GM21447 (cell line): ENCODE results near the gene SDSL.

Experiments used
- ATAC-seq: cut with Tn5 transposase; IDR thresholded peaks from one replicate; pipeline ENCODE4 v1.9.1; 2021; ENCODE audit not compliant: unreplicated experiment

The SDSL gene

DNA sequence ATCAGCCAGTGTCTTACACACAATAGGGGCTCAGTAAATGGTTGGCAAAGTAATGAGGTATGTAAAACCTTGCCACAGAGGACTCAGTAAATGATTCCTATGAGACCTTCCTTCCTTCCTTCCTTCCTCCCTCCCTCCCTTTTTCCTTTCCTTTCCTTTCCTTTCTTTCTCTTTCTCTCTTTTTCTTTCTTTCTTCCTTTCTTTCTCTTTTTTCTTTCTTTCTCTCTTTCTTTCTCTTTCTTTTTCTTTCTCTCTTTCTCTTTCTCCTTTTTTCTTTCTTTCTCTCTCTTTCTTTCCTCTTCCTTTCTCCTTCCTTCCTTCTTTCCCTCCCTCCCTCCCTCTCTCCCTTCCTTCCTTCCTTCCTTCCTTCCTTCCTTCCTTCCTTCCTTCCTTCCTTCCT, 26.0 kb upstream of the SDSL start:
- ATAC-seq, result no peak

DNA sequence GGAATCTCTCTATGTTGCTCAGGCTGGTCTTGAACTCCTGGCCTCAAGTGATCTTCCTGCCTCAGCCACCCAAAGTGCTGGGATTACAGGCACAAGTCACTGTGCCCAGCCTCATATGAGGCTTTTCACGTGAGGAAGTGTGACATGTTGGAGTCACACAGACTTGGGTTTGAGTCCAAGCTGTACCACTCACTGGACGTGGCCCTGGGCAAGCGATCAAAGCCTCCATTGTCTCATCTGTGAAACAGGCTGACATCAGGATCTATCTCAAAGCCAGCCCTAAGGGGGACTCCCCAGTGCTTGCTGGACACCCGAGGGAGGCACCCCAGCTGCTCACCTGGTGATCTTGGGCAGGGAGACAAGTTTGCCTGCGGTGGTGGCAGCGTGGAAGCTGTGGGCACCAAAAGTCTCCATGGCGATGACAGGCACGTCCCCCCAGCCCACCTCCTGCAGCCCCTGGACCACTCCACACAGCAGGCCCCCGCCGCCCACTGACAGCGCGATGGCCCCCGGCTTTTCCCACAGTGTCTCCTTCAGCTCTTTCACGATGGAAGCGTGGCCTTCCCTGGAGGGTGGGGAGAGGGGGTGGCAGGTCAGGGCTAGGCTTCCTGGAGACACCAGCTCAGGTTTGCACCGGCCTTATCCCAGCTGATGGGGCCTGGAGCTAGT, 25.2 kb upstream of the SDSL start:
- no peak for ATAC-seq

DNA sequence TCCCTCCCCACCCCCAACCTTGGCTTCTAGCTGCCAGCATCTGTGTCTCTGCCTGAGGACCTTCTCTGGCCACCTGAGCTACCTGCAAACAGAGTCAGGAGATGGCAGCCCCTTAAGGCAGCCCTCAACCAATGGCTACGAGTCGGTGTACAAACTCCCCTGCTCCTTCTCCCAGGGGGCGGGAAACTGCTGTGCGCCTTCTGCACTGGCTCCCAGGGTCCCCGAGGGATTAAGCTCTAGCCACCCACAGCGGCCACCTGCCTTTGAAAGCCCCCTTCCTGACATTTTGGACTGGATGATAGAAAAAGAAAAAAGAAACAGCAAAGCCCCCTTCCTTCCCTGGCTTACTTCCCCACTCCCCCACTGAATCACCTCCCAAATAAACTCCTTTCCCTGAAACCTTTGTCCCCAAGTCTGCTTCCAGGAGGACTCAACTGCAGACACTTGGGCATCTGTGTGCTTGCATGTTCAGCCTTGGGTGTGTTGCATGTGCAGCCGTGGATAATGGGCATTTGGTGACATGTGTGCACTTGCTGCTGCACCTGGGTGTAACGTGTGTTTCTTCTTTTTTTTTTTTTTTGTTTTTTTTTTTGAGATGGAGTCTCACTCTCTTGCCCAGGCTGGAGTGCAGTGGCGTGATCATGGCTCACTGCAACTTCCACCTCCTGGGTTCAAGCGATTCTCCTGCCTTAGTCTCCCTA, 24.5 kb upstream of the SDSL start:
- no peak for ATAC-seq

DNA sequence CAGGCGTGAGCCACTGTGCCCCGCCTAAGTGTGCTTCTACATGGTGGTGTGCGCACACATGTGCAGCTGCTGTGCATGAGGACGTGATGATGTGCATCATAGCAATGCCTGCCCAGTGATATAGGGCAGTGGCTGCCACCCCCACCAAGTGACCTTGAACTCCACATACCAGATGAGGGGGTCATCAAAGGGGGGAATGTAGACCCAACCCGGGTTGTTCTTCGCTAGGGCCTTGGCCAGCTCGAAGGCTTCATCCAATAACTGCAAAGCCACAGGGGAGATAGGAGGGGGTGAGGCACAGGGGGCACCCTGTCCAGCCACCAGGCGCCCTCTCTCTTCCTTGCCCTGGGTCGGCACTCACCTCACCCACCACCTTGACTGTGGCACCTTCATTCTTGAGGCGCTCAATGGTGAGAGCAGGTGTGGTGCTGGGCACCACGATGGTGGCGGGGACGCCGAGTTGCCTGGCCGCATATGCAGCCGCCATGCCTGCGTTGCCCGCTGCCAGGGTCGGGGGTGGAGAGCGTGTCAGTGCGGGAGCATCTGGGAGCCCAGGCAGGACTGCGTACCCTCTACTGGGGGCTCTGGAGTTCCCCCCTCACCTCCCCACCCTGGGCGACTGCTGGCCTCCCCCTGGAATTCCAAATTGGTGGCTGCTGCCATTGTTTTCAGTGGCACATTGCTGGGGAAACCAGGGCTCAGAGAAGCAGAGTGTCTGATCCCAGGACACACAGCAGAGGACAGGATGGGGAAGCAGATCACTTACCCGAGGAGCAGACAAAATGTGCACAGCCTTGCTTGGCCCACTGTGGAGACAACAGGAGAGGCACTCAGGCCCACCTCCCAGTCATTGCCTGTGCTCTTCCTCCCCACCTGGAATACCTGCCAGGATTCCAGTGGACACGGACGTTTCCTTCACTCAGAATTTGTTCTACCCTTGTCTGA, 23.6 kb upstream of the SDSL start:
- no peak for ATAC-seq

DNA sequence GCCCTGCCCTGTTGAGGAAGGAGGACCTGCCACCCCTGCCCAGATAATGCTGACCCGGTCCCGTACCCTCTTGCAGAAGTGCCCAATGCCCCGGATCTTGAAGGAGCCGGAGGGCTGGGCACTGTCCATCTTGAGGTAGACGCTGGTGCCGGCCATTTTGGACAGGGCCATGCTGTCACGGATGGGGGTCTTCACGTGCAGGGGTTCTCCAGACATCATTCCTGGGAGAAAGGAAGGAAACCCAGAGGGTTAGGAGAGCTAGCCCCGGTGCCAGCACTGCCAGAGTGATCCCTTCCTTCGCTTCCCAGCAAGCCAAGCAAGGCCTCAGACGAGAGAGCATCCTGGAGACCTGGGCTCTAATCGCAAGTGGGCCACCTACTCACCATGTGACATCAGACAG, 22.7 kb upstream of the SDSL start:
- no peak for ATAC-seq

DNA sequence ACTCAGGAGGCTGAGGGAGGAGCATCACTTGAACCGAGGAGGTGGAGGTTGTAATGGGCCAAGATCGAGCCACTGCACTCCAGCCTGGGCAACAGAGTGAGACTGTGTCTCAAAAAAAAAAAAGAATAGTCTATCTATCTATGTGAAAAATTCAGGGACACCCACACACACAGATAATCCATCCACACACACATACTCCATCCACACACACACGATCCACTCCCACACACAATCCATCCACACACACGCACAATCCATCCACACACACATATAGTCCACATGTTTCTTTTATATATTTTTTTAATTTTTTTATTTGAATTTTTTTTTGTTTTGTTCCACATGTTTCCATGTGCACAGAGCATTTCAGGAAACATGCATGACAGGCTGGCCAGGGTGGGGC, 21.8 kb upstream of the SDSL start:
- ATAC-seq, result no peak

DNA sequence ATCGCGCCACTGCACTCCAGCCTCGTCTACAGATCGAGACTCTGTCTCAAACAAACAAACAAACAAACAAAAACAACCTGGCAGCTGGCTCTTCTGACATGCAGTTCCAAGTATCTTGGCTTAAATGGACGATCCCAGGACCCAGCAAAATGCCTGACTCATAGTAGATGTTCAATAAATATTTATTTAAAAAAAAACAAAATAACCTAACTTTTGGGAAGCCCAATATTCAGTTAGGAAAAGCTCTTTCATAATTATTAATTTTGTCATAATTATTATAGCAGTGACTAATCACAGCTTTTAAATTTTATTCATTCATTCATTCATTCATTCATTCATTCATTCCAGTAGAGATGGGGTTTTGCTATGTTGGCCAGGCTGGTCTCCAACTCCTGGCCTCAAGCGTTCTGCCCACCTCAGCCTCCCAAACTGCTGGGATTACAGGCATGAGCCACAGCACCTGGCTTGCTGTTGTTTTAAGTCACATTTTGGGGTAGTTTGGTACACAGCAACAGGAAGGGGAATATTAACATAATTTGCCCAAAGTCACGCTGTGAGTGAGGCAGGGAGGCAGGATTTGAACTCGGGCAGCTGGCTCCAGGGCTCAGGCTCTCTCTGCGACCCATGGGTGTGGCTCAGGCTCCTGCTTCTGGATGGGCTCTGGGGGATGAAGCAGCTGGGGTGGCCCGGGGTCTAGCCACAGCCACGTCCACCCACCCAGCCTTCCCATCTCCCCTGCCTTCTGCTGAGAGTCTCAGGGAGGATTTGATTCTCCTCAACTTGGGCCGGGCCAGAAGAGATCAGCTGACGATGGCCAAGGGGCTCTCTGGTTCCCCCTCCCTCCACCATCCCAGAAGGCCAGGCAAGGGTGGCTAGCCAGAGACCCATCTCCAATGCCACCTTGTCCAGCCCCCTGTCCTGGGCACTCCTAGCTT, 20.8 kb upstream of the SDSL start:
- ATAC-seq, result no peak

DNA sequence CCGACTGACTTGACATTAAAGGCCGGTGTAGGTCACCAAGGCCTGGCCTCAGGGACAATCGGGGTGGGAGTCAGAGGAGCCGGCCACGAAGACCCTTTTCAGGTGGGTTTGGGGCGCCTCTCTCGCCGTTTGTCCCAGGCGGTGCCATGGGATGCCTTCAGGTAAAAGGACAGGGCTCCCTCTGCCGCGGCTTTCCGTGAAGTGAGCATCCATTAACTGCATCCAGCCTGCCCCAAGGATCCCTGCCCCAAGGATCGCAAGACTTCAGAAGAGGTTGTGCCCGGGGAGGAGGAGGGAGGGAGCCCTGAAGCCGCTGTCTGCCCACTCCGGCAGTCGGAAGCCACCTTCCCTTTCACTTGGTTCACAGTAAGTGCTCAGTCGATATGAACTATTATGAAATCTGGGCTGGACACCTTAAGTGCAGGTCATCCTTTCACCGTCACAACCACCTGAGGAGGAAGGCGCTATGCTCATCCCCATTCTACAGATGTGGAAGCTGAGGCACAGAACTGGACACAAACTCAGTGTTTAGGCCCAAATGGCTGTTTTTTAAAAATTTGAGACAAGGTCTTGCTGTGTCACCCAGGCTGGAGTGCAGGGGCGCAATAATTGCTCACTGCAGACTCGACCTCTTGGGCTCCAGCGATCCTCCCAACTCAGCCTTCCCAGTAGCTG, 19.5 kb upstream of the SDSL start:
- ATAC-seq, result no peak

DNA sequence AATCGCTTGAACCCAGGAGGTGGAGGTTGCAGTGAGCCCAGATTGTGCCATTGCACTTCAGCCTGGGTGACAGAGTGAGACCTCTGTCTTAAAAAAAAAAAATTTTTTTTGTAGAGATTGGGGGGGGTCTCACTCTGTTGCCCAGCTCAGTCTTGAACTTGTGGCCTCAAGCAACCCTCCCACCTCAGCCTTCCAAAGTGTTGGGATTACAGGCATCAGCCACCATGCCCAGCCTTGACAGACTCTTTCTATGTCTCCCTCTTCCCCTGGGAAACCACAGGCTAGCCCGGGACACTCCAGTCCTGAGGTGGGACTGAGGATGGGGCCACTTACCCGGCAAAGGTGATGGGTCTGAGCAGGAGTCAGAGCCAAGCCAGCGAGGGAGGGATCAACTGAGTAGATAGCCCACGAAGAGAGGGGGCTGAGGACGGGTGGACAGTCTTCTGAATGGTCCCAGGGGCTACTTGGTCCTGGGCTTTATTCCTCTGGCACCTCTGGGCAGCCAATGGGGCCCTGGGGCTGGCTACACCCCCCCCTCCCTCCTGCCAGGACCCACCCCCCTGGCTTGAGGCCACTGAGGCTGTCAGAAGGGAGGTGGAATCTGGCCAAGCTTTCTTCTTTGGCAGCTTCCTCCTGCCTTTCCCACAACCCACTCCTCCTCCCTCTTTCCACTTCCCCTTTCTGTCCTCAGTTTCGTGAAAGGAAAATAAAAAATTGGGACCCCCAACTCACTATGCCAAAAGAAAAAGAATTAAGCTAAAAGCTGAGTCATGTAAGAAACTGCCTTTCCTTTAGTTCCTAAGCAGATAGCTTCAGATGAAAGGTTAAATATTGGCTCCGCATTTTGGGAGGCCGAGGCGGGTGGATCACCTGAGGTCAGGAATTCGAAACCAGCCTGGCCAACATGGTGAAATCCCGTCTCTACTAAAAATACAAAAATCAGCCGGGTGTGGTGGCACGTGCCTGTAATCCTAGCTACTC, 18.5 kb upstream of the SDSL start, which contains the start of gene SDS:
Gene SDS, minus strand, starts transcription at position 453 of the 981 bp plus-strand sequence. CDS start 4,179 bp downstream, outside the sequence.
- ATAC-seq, result no peak

DNA sequence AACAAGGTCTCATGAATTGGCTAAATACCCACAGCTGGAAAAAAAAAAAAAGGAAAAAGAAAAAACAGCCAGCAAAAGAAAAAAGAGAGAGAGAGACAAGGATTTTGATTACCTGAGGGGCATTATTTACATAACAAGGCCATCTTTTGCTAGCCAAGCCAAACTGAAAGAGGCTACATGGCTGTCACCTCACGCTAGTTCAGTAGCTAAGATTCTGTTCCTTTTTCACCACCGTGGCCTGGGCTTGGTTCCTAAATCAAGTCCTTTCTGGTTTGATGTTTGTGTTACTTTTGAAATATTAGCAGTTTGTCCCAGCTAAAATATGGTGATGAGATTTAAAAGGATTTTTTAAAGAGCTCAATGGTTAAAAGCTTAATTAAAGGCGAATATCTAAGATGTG, 16.5 kb upstream of the SDSL start:
- no peak for ATAC-seq

DNA sequence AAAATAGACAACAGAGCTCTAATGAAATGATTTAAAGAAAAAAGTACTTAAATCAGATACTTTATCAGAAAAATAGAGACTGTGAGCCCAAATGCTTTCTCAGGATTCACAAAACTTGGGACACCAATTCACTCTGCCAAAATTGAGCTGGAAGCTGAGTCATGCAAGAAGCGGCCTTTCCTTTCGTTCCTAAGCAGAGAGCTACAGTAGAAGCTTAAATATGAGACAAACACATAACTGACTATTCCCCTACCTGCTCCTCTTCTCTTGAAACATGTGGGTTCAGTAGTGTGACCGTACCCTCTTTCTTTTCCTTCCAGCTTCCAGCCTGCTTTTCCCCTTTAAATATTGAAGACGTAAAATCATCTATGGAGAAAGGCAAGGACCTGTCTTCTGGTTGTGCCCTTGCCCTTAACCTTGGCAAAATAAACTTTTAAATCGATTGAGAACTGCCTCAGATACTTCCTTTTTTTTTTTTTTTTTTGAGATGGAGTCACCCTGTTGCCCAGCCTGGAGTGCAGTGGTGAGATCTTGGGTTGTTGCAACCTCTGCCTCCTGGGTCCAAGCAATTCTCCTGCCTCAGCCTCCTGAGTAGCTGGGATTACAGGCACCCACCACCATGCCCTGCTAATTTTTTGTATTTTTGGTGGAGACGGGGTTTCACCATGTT, 14.1 kb upstream of the SDSL start:
- ATAC-seq, result no peak

DNA sequence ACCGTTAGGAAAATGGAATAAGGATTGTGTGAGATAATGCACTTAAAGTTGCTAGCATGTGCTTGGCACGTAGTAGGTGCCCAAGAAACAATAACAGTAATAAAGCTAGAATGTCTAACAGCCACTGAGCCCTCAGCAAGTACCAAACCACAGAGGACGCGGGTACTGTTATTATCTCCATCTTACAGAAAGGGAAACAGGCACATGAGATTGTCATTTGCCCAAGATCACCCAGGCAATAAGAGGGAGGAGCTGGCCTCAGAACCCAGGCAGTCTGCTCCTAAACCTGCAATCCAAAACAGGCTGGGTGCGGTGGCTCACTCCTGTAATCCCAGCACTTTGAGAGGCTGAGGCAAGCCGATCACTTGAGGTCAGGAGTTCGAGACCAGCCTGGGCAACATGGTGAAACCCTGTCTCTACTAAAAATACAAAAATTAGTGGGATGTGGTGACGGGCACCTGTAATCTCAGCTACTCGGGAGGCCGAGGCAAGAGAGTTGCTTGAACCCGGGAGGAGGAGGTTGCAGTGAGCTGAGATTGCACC, 13.4 kb upstream of the SDSL start:
- ATAC-seq, result no peak

DNA sequence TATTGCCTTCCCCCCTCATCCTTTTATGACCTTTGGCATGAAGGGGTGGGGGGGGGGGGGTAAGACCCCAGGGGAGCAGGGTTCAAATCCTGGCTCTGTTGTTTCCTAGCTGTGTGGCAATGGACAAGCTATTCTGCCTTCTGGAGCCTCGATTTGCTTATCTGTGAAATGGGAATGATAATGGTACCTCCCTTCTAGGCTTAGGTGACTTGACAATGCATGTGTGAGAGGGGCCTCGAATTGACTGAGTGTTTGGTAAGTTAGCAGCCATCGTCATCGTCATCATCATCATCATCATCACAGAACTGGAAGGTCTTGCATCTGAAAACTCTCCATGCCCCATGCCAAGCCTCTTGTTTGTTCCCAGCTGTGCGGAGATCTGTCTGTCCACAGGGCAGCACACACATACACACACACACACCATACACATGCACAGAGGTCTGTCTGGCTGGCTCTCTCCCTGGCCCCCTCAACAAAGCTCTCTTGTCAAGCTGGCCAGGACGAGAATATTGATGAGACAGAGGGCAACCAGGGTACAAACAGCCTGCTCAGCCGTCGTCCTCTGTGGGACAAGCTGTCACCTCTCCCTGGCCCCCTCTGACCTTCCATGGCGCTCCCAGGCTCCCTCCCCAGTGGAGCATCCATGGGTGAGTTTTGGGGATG, 12.6 kb upstream of the SDSL start:
- no peak for ATAC-seq

DNA sequence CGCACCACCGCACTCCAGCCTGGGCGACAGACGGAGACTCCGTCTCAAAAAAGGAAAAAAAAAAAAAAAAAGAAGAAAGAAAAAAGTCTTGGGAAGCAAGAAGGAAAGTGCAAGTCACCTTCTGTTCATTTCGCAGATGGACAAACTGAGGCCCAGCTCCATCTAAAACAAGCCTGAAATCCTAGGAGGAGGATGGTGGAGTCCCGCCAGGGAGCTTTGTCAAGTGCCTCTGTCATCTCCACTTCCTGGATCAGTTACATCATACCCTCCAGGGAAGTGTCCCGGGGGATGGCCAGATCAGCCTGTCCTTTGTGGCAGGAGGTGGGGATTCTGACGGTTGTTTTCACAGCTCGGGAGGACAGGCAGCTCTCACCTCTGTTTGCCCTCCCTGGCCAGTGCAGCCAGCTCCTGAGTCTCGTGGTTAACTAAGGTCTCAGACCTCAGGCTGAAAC, 8.7 kb upstream of the SDSL start:
- ATAC-seq, result no peak

DNA sequence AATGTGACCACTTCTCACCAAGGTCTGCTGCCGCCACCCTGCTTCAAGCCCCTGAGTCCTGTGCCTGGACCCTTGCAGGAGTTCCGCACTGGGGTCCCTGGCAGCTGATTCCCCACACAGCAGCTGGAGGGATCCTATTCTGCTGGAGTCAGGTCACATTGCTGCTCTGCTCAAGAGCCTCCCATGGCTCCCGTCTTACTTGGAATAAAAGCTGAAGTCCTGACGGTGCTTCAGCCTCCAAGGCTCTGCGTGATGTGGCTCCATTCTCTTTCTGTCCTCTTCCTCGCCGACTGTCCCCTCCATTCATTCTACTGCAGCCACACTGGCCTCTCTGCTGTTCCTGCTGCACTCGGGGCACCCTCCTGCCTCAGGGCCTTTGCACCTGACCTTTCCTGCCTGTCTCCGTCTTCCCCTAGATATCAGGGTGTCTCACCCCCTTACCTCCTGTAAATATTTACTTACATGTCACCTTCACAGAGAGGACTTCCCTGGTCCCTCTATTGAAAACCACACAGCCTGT, 7.6 kb upstream of the SDSL start:
- ATAC-seq, result no peak

DNA sequence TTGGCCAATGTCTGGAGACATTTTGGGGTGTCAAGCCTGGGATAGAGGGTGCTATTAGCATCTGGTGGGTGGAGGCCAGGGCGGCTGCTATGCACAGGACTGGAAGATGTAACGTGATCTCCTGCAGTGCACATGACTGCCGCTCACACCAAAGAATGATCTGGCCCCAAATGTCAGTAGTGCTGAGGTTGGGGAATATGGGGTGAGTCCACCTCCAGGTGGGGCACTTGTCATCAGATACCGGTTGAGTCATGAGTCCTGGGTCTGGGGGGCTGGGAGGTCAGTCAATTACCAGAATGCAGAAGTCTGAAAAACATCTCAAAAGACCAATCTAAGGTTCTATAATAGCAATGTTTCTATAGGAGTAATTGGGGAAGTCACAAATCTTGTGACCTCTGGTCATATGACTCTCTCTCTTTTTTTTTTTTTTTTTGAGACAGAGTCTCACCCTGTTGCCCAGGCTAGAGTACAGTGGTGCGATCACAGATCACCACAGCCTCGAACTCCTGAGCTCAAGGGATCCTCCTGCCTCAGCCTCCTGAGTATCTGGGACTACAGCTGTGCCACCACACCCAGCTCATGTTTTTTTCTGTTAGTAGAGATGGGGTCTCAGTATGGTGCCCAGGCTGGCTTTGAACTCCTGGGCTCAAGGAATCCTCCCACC, 6.0 kb upstream of the SDSL start:
- ATAC-seq, result no peak
